ENCODE data around the gene MXRA8.
A peak's percentile ranks its signal among the peaks of the same experiment; 100 is the strongest.

The MXRA8 gene

DNA sequence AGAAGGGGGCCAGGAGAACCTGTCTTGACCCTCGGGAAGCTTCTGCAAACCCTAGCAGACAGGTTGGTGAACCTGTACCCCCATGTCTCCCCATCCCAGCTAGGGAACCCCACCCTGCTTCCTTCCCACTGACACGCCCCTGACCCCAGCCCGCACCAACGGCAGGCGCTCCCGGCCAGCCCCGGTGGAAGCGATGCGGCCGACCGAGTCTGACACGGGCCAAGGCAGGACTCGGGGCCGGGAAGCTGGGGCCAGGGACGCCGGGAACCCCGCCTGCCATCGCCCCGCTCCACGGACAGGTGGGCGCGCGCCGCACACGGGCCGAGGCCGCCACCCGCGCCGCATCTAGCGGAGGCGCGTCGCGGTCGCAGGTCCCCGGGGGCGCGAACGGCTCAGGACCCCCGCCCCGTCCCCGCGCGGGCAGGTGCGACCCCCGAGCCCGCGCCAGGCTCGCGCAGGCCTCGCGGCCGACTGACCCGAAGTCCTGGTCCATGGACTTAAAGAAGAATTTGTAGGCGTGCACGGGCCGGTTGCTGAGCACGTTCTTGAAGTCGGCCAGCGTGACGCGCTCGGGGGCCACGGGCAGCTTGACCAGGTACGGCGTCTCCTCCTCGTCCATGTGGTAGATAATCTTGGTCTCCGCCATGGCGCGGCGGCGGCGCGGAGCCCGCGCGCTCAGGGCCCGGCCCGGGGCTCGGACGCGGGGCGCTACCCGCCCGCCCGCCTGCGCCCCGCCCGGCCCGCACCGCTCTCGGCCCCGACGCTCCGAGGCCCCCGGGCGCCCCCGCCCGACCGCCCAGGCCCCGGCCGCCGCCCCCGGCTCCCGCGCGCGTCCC lies 9.7 kb downstream of the MXRA8 start:
- DNase-seq: no peak

DNA sequence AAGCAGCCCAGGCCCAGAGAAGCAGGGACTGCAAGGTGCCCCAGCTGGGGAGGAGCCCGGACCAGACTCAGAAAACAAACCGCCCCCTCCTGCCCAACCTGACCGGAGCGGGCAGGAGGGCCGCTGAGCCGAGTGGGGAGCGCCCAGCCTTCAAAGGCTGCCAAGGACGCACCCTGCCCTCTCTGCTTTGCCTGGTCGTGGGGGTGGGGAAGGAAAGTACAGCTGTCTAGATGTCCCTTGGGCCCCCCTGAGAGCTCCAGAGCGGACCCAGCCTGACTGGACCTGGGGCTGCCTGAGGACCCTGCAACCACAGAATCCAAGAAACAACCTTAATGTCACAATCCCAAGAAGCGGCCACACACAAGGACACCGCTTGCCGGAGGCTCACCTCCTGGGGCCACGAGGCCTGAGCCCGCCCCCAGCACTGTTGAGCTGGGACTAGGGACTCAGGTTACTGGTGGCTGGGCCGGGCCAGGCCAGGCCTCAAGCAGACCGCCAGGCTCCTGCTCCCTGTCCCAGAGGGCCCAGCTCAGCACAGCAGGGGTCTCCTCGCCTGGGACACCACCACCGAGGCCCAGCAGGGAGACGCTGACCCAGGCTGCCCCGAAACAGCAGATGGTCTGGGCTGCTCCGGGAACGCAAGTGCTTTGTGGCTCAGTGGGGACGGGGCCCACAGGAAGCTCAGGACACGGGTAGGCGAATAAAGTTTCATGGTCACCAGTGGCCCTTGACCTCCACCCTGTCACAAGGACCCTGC lies 10.5 kb downstream of the MXRA8 start:
- DNase-seq: no peak

- DNase-seq: no peak
Observed at GRCh38 chr1:1347026-1347595, 11.2 kb downstream of the MXRA8 start.

DNA sequence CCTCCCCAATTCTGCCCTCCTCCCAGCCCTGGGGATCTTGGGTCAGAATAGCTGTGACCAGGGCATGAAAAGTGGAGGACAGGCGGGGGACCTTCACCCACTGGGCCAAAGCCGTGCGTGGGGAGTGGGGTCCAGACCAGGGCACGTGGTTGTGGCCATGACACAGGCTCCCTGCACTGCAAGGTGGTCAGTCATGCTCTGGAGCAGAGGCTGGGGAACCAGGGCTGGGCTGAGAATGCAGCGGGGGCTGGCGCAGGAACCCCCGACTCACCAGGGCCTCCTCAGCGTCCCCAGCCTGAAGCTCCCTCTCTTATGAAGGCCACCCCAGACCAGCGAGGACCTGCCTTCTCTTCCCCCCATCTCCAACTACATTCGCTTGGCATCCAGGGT lies 11.9 kb downstream of the MXRA8 start:
- DNase-seq: no peak

DNA sequence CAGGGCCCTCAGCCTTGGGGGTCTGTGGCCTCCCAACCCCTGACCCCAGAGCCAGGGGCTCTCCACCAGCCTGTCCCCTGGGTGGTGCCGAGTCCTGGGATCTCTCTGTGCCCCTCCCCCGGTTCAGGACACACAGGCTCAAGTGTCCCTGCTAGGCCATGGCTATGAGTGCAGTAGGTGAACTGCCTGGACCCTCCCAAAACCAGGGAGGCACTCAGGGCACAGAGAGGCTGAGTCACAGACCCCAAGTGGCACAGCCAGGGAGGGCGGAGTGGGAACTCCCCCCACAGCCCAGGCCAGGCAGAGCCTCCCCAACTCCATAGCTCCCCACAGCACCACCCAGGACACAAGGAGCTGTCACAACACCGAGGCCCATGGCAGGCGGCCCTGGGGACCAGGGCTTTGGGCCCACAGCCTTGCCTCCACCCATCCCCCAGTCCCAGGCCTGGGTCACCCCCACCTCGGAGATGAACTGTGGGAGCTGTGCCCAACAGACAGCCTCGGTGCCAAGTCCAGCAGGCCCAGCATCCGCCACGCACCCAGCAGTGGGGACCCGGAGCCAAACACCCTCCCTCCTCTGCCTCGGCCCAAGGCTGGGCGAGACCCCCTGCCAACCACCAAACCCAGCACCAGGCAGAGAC lies 12.4 kb downstream of the MXRA8 start:
- no peak for DNase-seq

DNA sequence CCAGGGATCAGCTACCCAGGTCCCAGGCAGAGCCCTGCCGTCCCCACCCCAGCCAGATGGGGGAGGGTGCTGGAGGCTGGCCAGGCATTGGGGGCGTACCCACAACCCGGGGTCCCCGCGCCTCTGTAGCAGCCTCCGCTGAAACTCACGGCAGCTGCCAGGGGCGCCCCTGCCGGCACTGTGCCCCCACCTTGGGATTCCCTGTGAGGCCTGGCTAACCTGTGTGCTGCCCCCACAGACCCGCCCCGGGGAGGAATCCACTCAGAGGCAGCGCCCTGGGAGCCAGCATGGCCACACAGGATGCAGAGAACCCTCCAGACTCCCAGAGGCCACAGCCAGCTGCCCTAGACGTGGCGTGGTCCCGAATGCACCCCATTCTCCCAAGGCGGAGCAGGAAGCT lies 13.0 kb downstream of the MXRA8 start:
- no peak for DNase-seq

DNA sequence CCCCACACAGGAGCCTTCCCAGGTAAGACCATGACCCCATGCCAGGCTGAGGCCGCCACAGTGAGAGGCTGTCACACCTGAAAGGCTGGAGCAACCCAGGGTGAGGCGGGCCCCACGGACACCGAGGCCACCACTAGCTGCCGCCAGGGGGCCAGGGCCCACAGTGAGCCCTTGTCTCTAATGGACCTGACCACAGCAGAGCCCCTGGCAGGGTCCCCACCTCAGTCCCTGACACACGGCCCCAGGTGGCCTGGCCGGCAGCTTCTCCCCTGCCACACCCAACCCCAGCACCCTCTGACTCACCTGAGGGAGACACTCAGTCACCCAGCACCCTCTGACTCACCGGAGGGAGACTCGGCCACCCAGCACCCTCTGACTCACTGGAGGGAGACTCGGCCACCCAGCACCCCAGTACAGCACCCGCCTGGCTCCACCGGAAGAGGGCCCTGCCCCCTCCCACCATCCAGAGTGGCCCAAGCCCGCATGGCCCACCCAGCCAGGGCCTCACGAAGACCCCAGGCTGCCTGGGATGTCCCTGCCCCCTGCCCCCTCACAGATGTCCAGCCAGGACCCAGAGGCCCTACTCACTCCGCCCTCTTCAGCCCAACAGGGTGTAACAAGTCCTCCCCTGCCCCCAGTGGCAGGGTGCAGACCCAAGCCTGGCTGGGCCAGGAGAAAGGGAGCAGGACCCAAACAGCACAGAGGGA lies 13.5 kb downstream of the MXRA8 start:
- DNase-seq: no peak

DNA sequence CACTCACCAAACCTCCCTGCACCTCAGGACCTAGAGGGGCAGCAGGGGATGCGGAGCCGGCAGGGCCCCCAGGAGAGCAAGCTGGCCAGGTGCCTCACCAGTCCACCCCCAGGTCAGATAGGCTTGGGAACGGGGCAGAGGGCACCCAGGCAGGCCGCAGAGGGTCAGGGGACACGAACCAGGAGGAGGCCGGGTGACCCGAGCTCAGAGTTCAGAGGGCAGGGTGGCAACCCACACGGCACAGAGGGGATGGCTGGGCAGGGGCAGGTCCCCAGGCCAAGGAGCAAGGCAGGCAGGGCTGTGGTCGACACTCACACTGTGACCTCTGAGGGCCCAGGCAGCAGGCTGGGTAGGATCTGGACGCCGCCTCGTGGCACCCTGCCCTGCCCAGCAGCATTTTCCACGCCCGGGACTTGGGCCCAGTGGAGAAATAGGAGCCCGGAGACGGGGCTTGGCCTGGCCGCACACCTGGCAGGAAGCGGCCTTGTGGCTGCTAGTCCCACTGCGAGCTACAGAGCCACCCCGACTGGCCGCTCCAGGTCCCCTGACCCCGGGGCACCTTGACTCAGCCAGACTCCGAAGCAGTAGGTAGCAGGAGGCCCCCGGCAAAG lies 14.4 kb downstream of the MXRA8 start:
- no peak for DNase-seq

DNA sequence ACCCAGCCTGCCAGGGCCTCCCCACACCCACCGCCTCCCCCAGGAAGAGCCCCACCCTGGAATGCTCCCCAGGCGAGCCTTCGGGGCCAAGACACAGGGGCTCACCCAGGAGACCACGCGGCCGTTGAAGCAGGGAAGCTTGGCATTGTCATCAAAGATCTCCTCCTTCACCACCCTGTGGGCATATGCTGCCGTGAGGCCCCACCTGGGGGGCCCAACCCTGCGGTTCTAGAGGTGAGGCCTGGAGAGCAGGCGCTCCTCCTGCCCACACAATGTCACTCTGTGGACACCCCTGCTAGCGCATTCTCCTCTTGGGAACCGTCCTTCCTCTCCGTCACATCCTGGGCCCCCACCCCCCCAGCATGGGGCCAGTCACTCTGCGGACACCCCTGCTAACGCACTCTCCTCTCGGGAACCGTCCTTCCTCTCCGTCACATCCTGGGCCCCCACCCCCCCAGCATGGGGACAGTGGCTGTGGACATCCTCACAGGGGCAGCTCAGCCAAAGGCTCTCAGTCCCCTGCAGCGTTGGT lies 15.7 kb downstream of the MXRA8 start:
- DNase-seq: no peak

- no peak for DNase-seq
Observed at GRCh38 chr1:1342061-1342562, 16.2 kb downstream of the MXRA8 start.

- DNase-seq: no peak
Observed at GRCh38 chr1:1341549-1342021, 16.8 kb downstream of the MXRA8 start.

GRCh38 chr1:1340791-1341548 lies 17.4 kb downstream of the MXRA8 start:
- DNase-seq: no peak

GRCh38 chr1:1340185-1340584 lies 18.2 kb downstream of the MXRA8 start:
- DNase-seq: no peak

DNA sequence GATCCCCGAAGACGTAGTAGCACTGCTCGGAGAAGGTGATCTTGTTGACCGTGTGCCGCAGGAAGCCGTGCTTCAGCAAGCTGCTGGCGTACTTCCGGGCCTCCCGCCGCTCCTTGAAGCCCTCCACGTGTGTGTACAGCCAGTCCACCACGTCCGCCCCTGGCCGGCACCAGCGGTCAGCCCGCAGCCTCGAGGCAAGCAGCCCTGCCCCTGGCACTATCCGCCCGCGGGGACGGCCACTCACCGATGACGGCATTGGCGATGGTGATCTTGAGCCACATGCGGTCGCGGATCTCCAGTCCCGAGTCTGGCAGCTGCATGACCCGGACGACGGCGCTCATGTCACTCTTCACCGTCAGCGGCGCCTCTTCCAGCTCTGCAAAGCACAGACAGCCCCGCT lies 20.1 kb downstream of the MXRA8 start:
- no peak for DNase-seq

DNA sequence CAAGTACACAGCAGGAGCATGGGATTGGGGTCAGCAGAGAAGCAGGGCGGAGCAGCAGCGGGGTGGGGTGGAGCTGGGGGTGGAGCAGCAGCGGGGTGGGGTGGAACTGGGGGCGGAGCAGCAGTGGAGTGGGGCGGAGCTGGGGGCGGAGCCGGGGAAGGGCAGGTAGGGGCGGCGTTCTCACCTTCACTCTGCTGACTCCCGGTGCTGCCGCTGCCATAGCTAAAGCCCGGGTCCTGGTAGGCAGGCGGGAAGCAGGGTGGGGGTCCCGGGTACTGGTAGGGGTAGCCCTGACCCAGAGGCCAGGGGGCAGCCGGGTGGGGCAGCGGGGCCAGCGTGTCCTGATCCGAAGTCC lies 20.6 kb downstream of the MXRA8 start:
- DNase-seq: peak; percentile 79

DNA sequence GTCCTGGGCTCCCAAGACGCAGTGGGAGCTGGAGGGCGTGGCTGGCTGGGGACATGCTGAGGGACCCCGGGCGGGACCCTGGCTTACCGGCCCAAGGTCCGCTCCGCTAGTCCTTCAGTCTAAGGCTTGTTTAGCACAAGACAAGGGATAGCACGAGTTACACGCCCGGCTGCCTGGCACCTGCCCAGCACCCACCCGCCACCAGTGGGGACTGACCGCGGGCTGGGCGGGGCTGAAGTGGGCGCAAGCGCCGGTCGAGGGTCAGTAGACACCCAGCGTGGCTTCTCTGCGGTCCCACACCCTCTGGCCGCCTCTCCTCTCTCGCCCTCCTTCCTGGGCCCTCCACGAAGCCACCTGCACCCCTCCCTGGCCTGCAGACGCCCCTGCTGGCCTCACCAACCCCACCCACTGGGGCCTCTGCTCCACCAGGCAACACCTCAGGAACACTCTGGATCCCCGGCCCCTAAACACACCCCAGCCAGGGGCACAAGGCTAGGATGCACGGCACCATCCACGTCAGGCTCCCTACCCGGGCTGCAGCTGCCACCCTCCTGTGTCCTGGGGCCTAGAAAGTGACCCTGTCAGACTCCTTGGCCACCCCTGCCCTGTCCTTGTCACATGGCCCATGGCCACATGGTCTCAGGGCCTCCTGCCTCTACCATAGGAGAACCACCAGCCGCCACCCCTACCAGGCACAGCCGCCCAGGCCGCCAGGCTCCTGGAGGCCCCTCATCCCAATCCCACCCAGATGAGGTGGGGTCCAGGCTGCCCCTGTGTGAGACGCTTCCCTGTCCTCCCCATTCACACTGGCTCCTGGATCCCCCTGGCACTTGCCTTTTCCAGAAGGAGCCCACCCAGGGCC lies 21.2 kb downstream of the MXRA8 start:
- DNase-seq: no peak

GRCh38 chr1:1336446-1336845 lies 21.9 kb downstream of the MXRA8 start:
- no peak for DNase-seq

DNA sequence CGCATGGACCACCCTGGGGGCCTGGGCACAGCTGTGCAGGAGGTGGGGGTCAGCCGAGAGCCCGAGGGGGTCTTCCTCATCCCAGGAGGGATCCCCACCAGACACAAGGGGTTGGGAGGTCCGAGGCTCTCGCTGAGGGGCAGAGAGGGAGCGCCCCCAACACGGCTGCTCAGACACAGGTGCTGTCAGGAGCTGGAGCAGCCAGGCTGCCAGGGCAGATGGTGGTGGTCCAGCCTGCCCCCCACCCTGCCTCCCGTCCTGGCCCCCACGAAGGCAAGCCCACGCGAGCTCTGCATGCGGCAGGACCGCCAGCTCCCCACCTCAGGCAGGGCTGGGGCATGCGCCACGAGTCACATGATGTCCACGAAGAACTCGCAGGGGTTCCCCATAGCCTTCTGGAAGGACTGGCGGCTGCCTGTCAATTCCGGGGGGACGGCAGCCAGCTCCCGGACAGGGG lies 22.5 kb downstream of the MXRA8 start:
- DNase-seq: no peak

GRCh38 chr1:1335283-1335682 lies 23.1 kb downstream of the MXRA8 start:
- no peak for DNase-seq

GRCh38 chr1:1334835-1335234 lies 23.5 kb downstream of the MXRA8 start:
- no peak for DNase-seq

All from activated CD8-positive, alpha-beta memory T cell treated with anti-CD3 and anti-CD28 coated beads, Interleukin-2, amount 50 U/mL, for 48 hours (primary cell).